ENCODE measurements around the gene BMPR1B.

The BMPR1B gene

DNA sequence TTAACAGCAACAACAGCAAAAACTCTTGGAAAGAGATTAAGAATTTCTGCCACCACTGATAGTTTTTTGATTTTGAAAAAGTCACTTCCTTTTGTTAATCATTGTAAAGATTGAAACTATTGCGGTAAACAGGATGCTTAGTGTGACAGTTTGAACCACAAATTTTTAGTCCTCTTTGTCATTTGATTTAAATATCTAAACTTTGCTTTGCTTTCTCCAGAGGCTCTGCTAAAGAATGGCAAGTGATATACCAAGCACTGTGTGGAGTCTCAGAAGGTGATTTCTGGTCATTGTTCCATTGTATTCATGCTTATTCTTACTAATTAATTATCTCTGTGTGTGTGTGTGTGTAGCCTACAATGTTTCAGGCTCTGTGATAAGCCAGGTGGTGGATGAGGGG is 155.6 kb downstream of the BMPR1B start:
- H3K4me3 ChIP-seq (ENCODE audit: control insufficient read depth in 1 of 7, extremely low read depth in 1 of 7, insufficient read depth in 4 of 7, low read depth in 2 of 7, low read length in 6 of 7): no peak overlapping the region
- POLR2A ChIA-PET: no interaction called here
- peak in 2 of 3 donors; percentile 28 to 38 for DNase-seq
- no CpG with 5 or more reads among the region's 1 CpG for WGBS (ENCODE audit: insufficient coverage)
- CTCF ChIA-PET: no interaction called here
- no peaks in the 10 kb centered on the region for H3K4me1 ChIP-seq (ENCODE audit: control extremely low read depth in 1 of 4, control insufficient read depth in 4 of 4, insufficient read depth in 4 of 4, low read length in 3 of 4)
- no peak overlapping the region for H3K27ac ChIP-seq (ENCODE audit: insufficient read depth in 1 of 2, low read depth in 1 of 2, low read length in 2 of 2, poor library complexity in 1 of 2, severe bottlenecking in 2 of 2)
- H3K27me3 ChIP-seq (replicated peaks in 2 of 5; ENCODE audit: control insufficient read depth in 4 of 5, insufficient read depth in 5 of 5, low read length in 4 of 5): no peaks in the 10 kb centered on the region
- H3K9me3 ChIP-seq (ENCODE audit: control extremely low read depth in 1 of 5, control insufficient read depth in 4 of 5, insufficient read depth in 2 of 5, low read depth in 1 of 5, low read length in 4 of 5): peaks cover 0 to 7% (median 4%) of the 10 kb centered on the region in 5 experiments
- H3K36me3 ChIP-seq (ENCODE audit: control insufficient read depth in 4 of 4, insufficient read depth in 4 of 4, low read length in 3 of 4): no peaks in the 10 kb centered on the region

DNA sequence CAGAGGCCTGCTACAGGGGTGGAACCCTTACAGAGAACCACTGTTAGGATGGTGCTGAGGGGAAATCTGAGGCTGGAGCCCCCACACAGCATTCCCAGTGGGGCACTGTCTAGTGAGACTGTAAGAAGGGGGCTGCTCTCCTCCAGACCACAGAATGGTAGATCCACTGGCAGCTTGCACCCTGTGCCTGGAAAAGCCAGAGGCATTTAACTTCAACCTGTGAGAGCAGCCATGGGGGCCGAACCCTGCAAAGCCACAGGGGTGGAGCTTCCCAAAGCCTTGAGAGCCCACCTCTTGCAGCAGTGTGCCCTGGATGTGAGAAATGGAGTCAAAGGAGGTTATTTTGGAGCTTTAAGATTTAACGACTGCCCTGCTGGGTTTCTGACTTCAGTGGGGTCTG is 159.4 kb downstream of the BMPR1B start:
- CTCF ChIA-PET: no interaction called here
- 96% methylated on average over 2 of the region's 2 CpGs for WGBS (ENCODE audit: insufficient coverage)

DNA sequence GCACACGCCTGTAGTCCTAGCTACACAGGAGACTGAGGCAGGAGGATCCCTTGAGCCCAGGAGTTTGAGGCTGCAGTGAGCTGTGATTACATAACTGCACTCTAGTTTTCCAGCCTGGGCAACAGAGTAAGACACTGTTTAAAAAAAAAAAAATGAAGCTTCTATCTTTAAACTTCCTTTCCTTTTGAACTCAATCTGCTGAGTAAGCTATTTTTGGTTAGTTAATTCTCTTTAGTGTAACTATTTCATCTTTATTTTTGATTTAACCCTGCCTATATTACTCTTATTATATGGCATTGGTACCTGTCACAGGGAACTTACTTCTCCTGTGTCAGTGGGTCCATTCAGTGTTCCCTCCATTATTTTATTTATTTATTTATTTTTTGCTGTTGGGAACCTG is 160.8 kb downstream of the BMPR1B start:
- Histone ChIP-seq H3K27me3 (replicated peaks in 2 of 5; ENCODE audit: control insufficient read depth in 4 of 5, insufficient read depth in 5 of 5, low read length in 4 of 5) (no peaks in the 10 kb centered on the region), H3K36me3 (ENCODE audit: control insufficient read depth in 4 of 4, insufficient read depth in 4 of 4, low read length in 3 of 4) (no peaks in the 10 kb centered on the region), H3K4me3 (ENCODE audit: control insufficient read depth in 1 of 7, extremely low read depth in 1 of 7, insufficient read depth in 4 of 7, low read depth in 2 of 7, low read length in 6 of 7) (no peak overlapping the region), H3K27ac (ENCODE audit: insufficient read depth in 1 of 2, low read depth in 1 of 2, low read length in 2 of 2, poor library complexity in 1 of 2, severe bottlenecking in 2 of 2) (no peak overlapping the region), H3K4me1 (ENCODE audit: control extremely low read depth in 1 of 4, control insufficient read depth in 4 of 4, insufficient read depth in 4 of 4, low read length in 3 of 4) (no peaks in the 10 kb centered on the region), H3K9me3 (ENCODE audit: control extremely low read depth in 1 of 5, control insufficient read depth in 4 of 5, insufficient read depth in 2 of 5, low read depth in 1 of 5, low read length in 4 of 5) (peaks cover 0 to 7% (median 4%) of the 10 kb centered on the region in 5 experiments)
- 100% methylated on average over 1 of the region's 1 CpG for WGBS (ENCODE audit: insufficient coverage)
- no peak for DNase-seq
- ChIA-PET POLR2A (no interaction called here), CTCF (no interaction called here)

More for the DNA sequence above, 159.4 kb downstream of the BMPR1B start:
- peaks cover 0 to 7% (median 4%) of the 10 kb centered on the region in 5 experiments for H3K9me3 ChIP-seq (ENCODE audit: control extremely low read depth in 1 of 5, control insufficient read depth in 4 of 5, insufficient read depth in 2 of 5, low read depth in 1 of 5, low read length in 4 of 5)
- H3K27ac ChIP-seq (ENCODE audit: insufficient read depth in 1 of 2, low read depth in 1 of 2, low read length in 2 of 2, poor library complexity in 1 of 2, severe bottlenecking in 2 of 2): no peak overlapping the region
- H3K27me3 ChIP-seq (replicated peaks in 2 of 5; ENCODE audit: control insufficient read depth in 4 of 5, insufficient read depth in 5 of 5, low read length in 4 of 5): no peaks in the 10 kb centered on the region
- H3K4me3 ChIP-seq (ENCODE audit: control insufficient read depth in 1 of 7, extremely low read depth in 1 of 7, insufficient read depth in 4 of 7, low read depth in 2 of 7, low read length in 6 of 7): no peak overlapping the region
- H3K4me1 ChIP-seq (ENCODE audit: control extremely low read depth in 1 of 4, control insufficient read depth in 4 of 4, insufficient read depth in 4 of 4, low read length in 3 of 4): no peaks in the 10 kb centered on the region
- H3K36me3 ChIP-seq (ENCODE audit: control insufficient read depth in 4 of 4, insufficient read depth in 4 of 4, low read length in 3 of 4): no peaks in the 10 kb centered on the region
- DNase-seq: no peak
- POLR2A ChIA-PET: no interaction called here

DNA sequence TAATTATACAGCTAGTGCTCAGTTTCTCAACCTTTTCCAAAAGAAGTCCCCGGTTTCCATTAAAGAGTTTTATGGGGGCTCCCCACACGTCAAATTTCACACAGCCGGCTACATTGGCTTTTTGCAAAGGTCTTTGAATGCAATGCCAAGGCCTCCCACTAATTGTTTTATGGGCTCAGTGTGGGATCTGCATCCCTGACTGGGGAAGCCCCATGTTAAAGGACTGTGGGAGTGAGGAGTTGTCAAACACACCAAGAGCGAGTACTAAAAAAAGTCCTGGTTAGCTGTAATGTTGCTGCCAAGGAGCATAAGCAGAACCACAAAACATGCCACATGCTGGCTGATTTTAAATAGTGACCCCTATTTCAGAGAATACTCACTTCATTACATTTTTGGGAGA is 162.6 kb downstream of the BMPR1B start:
- POLR2A ChIA-PET: no interaction called here
- WGBS (ENCODE audit: insufficient coverage): 97% methylated on average over 4 of the region's 4 CpGs
- DNase-seq: no peak
- H3K4me3 ChIP-seq (ENCODE audit: control insufficient read depth in 1 of 7, extremely low read depth in 1 of 7, insufficient read depth in 4 of 7, low read depth in 2 of 7, low read length in 6 of 7): no peak overlapping the region
- no peaks in the 10 kb centered on the region for H3K4me1 ChIP-seq (ENCODE audit: control extremely low read depth in 1 of 4, control insufficient read depth in 4 of 4, insufficient read depth in 4 of 4, low read length in 3 of 4)
- CTCF ChIA-PET: no interaction called here
- H3K9me3 ChIP-seq (ENCODE audit: control extremely low read depth in 1 of 5, control insufficient read depth in 4 of 5, insufficient read depth in 2 of 5, low read depth in 1 of 5, low read length in 4 of 5): peaks cover 0 to 7% (median 4%) of the 10 kb centered on the region in 5 experiments
- H3K27ac ChIP-seq (ENCODE audit: insufficient read depth in 1 of 2, low read depth in 1 of 2, low read length in 2 of 2, poor library complexity in 1 of 2, severe bottlenecking in 2 of 2): no peak overlapping the region
- no peaks in the 10 kb centered on the region for H3K36me3 ChIP-seq (ENCODE audit: control insufficient read depth in 4 of 4, insufficient read depth in 4 of 4, low read length in 3 of 4)
- no peaks in the 10 kb centered on the region for H3K27me3 ChIP-seq (replicated peaks in 2 of 5; ENCODE audit: control insufficient read depth in 4 of 5, insufficient read depth in 5 of 5, low read length in 4 of 5)

DNA sequence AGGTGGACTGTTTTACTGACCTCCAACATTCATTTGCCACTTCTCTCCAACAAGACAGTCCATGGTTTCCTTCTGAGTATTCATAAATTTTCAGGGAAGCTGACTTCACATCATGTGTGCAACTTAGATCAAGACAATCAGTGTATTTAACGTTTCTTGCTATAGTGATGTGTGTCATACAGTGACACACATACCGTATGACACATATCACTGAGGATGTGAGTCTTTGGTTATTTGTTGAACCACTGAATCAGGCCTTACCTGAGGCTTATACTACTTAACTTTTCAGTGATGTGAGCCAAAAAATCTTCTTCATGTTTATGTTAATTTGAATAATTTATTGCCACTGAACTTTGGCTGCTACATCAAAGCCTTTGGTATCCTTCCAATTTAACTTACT is 166.8 kb downstream of the BMPR1B start:
- H3K4me3 ChIP-seq (ENCODE audit: control insufficient read depth in 1 of 7, extremely low read depth in 1 of 7, insufficient read depth in 4 of 7, low read depth in 2 of 7, low read length in 6 of 7): no peak overlapping the region
- 100% methylated on average over 1 of the region's 2 CpGs for WGBS (ENCODE audit: insufficient coverage)
- H3K27me3 ChIP-seq (replicated peaks in 2 of 5; ENCODE audit: control insufficient read depth in 4 of 5, insufficient read depth in 5 of 5, low read length in 4 of 5): no peaks in the 10 kb centered on the region
- no peak for DNase-seq
- H3K27ac ChIP-seq (ENCODE audit: insufficient read depth in 1 of 2, low read depth in 1 of 2, low read length in 2 of 2, poor library complexity in 1 of 2, severe bottlenecking in 2 of 2): no peak overlapping the region
- H3K9me3 ChIP-seq (ENCODE audit: control extremely low read depth in 1 of 5, control insufficient read depth in 4 of 5, insufficient read depth in 2 of 5, low read depth in 1 of 5, low read length in 4 of 5): no peaks in the 10 kb centered on the region
- ChIA-PET POLR2A (no interaction called here), CTCF (no interaction called here)
- no peaks in the 10 kb centered on the region for H3K36me3 ChIP-seq (ENCODE audit: control insufficient read depth in 4 of 4, insufficient read depth in 4 of 4, low read length in 3 of 4)
- H3K4me1 ChIP-seq (ENCODE audit: control extremely low read depth in 1 of 4, control insufficient read depth in 4 of 4, insufficient read depth in 4 of 4, low read length in 3 of 4): no peaks in the 10 kb centered on the region

DNA sequence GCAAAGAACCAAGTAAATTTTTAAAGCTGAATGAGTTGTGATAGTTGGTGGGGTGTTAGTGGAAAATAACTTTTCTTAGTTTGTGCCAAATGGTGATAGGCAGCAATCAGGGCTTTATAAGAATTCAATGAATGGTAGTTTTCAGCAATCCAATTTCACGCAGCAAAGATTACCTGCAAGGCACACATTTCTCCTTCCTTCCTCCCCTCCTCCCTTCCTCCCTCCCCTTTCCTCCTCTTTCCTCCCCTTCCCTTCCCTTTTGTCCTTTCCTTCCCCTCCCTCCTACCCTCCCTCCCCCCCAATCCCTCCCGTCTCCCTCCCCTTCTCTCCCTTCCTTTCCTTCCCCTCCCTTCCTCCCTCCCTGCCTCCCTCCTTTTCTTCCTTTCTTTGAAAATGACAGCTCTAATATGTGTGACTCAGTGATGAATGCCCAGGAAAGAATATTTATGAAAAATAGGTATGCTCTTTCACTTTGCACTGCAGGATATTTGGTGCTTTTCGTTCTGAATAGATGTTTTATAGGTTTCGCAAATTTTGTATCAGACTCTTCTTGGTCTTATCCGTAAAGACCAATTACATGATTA is 168.1 kb downstream of the BMPR1B start:
- 95% methylated on average over 3 of the region's 5 CpGs for WGBS (ENCODE audit: insufficient coverage)
- Histone ChIP-seq H3K36me3 (ENCODE audit: control insufficient read depth in 4 of 4, insufficient read depth in 4 of 4, low read length in 3 of 4) (no peaks in the 10 kb centered on the region), H3K4me3 (ENCODE audit: control insufficient read depth in 1 of 7, extremely low read depth in 1 of 7, insufficient read depth in 4 of 7, low read depth in 2 of 7, low read length in 6 of 7) (no peak overlapping the region), H3K9me3 (ENCODE audit: control extremely low read depth in 1 of 5, control insufficient read depth in 4 of 5, insufficient read depth in 2 of 5, low read depth in 1 of 5, low read length in 4 of 5) (no peaks in the 10 kb centered on the region), H3K27ac (ENCODE audit: insufficient read depth in 1 of 2, low read depth in 1 of 2, low read length in 2 of 2, poor library complexity in 1 of 2, severe bottlenecking in 2 of 2) (no peak overlapping the region), H3K4me1 (ENCODE audit: control extremely low read depth in 1 of 4, control insufficient read depth in 4 of 4, insufficient read depth in 4 of 4, low read length in 3 of 4) (no peaks in the 10 kb centered on the region), H3K27me3 (replicated peaks in 2 of 5; ENCODE audit: control insufficient read depth in 4 of 5, insufficient read depth in 5 of 5, low read length in 4 of 5) (no peaks in the 10 kb centered on the region)
- CTCF ChIA-PET: no interaction called here
- no peak for DNase-seq
- POLR2A ChIA-PET: no interaction called here

DNA sequence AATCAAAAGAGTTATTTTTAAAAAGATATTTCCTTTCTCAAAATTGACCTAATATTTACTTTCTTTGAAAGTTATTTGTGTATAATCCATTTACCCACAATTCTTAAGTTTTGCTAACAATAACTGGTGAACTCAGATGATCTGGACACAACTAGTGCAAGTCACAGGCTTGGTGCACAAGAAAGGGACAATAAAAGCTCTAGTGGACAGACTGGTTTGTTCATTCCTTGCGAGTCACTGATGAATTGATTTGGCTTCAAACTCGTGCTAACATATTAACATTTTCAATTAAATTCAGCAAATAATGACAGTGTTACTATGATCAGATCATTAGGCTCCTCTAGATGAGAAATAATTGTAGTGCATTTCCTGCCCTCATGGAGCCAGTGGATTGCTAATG is 169.2 kb downstream of the BMPR1B start:
- WGBS (ENCODE audit: insufficient coverage): no CpG with 5 or more reads among the region's 2 CpGs
- Histone ChIP-seq H3K9me3 (ENCODE audit: control extremely low read depth in 1 of 5, control insufficient read depth in 4 of 5, insufficient read depth in 2 of 5, low read depth in 1 of 5, low read length in 4 of 5) (no peaks in the 10 kb centered on the region), H3K4me1 (ENCODE audit: control extremely low read depth in 1 of 4, control insufficient read depth in 4 of 4, insufficient read depth in 4 of 4, low read length in 3 of 4) (no peaks in the 10 kb centered on the region), H3K4me3 (ENCODE audit: control insufficient read depth in 1 of 7, extremely low read depth in 1 of 7, insufficient read depth in 4 of 7, low read depth in 2 of 7, low read length in 6 of 7) (no peak overlapping the region), H3K27ac (ENCODE audit: insufficient read depth in 1 of 2, low read depth in 1 of 2, low read length in 2 of 2, poor library complexity in 1 of 2, severe bottlenecking in 2 of 2) (no peak overlapping the region), H3K27me3 (replicated peaks in 2 of 5; ENCODE audit: control insufficient read depth in 4 of 5, insufficient read depth in 5 of 5, low read length in 4 of 5) (no peaks in the 10 kb centered on the region), H3K36me3 (ENCODE audit: control insufficient read depth in 4 of 4, insufficient read depth in 4 of 4, low read length in 3 of 4) (no peaks in the 10 kb centered on the region)
- CTCF ChIA-PET: no interaction called here
- DNase-seq: no peak
- POLR2A ChIA-PET: interaction anchor here (0.5 kb wide), 1 partner anchor 1269 kb away, joined by 3 read pairs; no protein-coding TSS in a partner anchor
